Large intestine (tissue), 3 donors: ENCODE measurements around the gene PAX8. TPM values are rescaled to one million over a fixed set of nuclear protein-coding genes. Genes with fewer than 3 reads are reported as not detected.

Source experiments
- DNase-seq, 2 donors: peaks; one replicate each; pipeline versions ENCODE4 v3.0.0 to v3.0.0-alpha.2; 2013
- H3K27ac ChIP-seq: one replicate; pipeline ENCODE4 v1.5.1; 2013; ENCODE audit warnings: low read length
- H3K27me3 ChIP-seq: 2 replicates; pipeline ENCODE4 v1.6.1; 2013; ENCODE audit warnings: low read length; ENCODE audit not compliant: control insufficient read depth, insufficient read depth
- H3K36me3 ChIP-seq: 2 replicates; pipeline ENCODE4 v1.6.1; 2013; ENCODE audit warnings: low read length; ENCODE audit not compliant: control insufficient read depth, insufficient read depth
- H3K4me1 ChIP-seq: one replicate; pipeline ENCODE4 v1.6.1; 2013; ENCODE audit warnings: low read length; ENCODE audit not compliant: control insufficient read depth, insufficient read depth
- H3K4me3 ChIP-seq: one replicate; pipeline ENCODE4 v1.5.1; 2013; ENCODE audit warnings: low read length
- H3K9me3 ChIP-seq: one replicate; pipeline ENCODE4 v1.6.1; 2013; ENCODE audit warnings: mild to moderate bottlenecking, low read depth, low read length, moderate library complexity; ENCODE audit not compliant: control insufficient read depth
- WGBS: methylation state at CpG from one replicate; pipeline ENCODE4 v1.1.5; 2013; ENCODE audit warnings: low lambda C conversion rate; ENCODE audit not compliant: insufficient coverage; 5-methylcytosine and 5-hydroxymethylcytosine counted together
- polyA plus RNA-seq: library from polyadenylated mRNA; unstranded; fragments of 120-200 nt; gene quantifications from one replicate; pipeline ENCODE4 v1.2.1, GENCODE V29; 2013

PAX8 gene
- polyA plus RNA-seq, 1 donor, result 2.1 TPM

- Histone ChIP-seq H3K4me3 (no peak overlapping the region), H3K4me1 (peaks cover 35% of the 10 kb centered on the region), H3K27ac (no peak overlapping the region), H3K27me3 (no peaks in the 10 kb centered on the region), H3K9me3 (no peaks in the 10 kb centered on the region), H3K36me3 (peaks cover 13% of the 10 kb centered on the region)
- WGBS, result no CpG with 5 or more reads among the region's 5 CpGs
- peak; percentile 66 to 72 for DNase-seq
Observed at GRCh38 chr2:113203901-113204519, 74.7 kb downstream of the PAX8 start.

GRCh38 chr2:113203217-113203530 is 75.5 kb downstream of the PAX8 start:
- Histone ChIP-seq H3K36me3 (peaks cover 13% of the 10 kb centered on the region), H3K4me3 (no peak overlapping the region), H3K4me1 (peaks cover 38% of the 10 kb centered on the region), H3K27me3 (no peaks in the 10 kb centered on the region), H3K27ac (no peak overlapping the region), H3K9me3 (no peaks in the 10 kb centered on the region)
- no peak for DNase-seq

- no peak for DNase-seq
- WGBS, result no CpG with 5 or more reads among the region's 13 CpGs
- H3K4me3 ChIP-seq, result no peak overlapping the region
- no peaks in the 10 kb centered on the region for H3K27me3 ChIP-seq
- H3K4me1 ChIP-seq, result peaks cover 42% of the 10 kb centered on the region
- no peaks in the 10 kb centered on the region for H3K9me3 ChIP-seq
- no peak overlapping the region for H3K27ac ChIP-seq
- H3K36me3 ChIP-seq, result peaks cover 16% of the 10 kb centered on the region
Observed at GRCh38 chr2:113202305-113203216, 76.2 kb downstream of the PAX8 start.

GRCh38 chr2:113201496-113202304 is 77.0 kb downstream of the PAX8 start:
- peaks cover 42% of the 10 kb centered on the region for H3K4me1 ChIP-seq
- no peaks in the 10 kb centered on the region for H3K9me3 ChIP-seq
- DNase-seq, result peak in 1 of 2 donors; percentile 48
- no peaks in the 10 kb centered on the region for H3K27me3 ChIP-seq
- H3K4me3 ChIP-seq, result no peak overlapping the region
- WGBS, result no CpG with 5 or more reads among the region's 8 CpGs
- peak overlapping the region; percentile 44 for H3K27ac ChIP-seq
- H3K36me3 ChIP-seq, result peaks cover 16% of the 10 kb centered on the region

GRCh38 chr2:113200736-113201490 is 77.8 kb downstream of the PAX8 start:
- Histone ChIP-seq H3K36me3 (peaks cover 20% of the 10 kb centered on the region), H3K4me3 (no peak overlapping the region), H3K4me1 (peaks cover 38% of the 10 kb centered on the region), H3K27ac (no peak overlapping the region), H3K27me3 (no peaks in the 10 kb centered on the region), H3K9me3 (no peaks in the 10 kb centered on the region)
- DNase-seq, result no peak
- WGBS, result no CpG with 5 or more reads among the region's 17 CpGs

GRCh38 chr2:113200236-113200635 is 78.5 kb downstream of the PAX8 start:
- Histone ChIP-seq H3K27ac (no peak overlapping the region), H3K4me1 (peaks cover 37% of the 10 kb centered on the region), H3K4me3 (no peak overlapping the region), H3K36me3 (peaks cover 22% of the 10 kb centered on the region), H3K27me3 (no peaks in the 10 kb centered on the region), H3K9me3 (no peaks in the 10 kb centered on the region)
- no peak for DNase-seq
- WGBS, result no CpG with 5 or more reads among the region's 4 CpGs

GRCh38 chr2:113198790-113199612 is 79.7 kb downstream of the PAX8 start:
- H3K27me3 ChIP-seq, result no peaks in the 10 kb centered on the region

GRCh38 chr2:113198048-113198789 is 80.5 kb downstream of the PAX8 start:
- Histone ChIP-seq H3K27ac (peak overlapping the region; percentile 93), H3K36me3 (peaks cover 26% of the 10 kb centered on the region), H3K4me3 (peak overlapping the region; percentile 60), H3K27me3 (no peaks in the 10 kb centered on the region), H3K4me1 (peaks cover 30% of the 10 kb centered on the region), H3K9me3 (no peaks in the 10 kb centered on the region)
- DNase-seq, result no peak
- WGBS, result no CpG with 5 or more reads among the region's 32 CpGs

More at GRCh38 chr2:113198790-113199612, 79.7 kb downstream of the PAX8 start:
- H3K36me3 ChIP-seq, result peaks cover 26% of the 10 kb centered on the region
- H3K9me3 ChIP-seq, result no peaks in the 10 kb centered on the region
- peak overlapping the region; percentile 93 for H3K27ac ChIP-seq
- peaks cover 30% of the 10 kb centered on the region for H3K4me1 ChIP-seq
- peak; percentile 85 to 95 for DNase-seq
- H3K4me3 ChIP-seq, result peak overlapping the region; percentile 60
- 10% methylated on average over 2 of the region's 79 CpGs for WGBS
